VCaP (cell line): ENCODE results near the gene GABRB2.

Experiments used
- H3K27ac ChIP-seq: fragments of 450-650 bp; 2 replicates; pipeline ENCODE4 v1.5.1; 2017
- CTCF ChIP-seq: fragments of 450-650 bp; conservative IDR thresholded peaks from 2 replicates; pipeline ENCODE4 v1.5.1; 2017; ENCODE audit warnings: mild to moderate bottlenecking, moderate library complexity

Gene GABRB2

DNA sequence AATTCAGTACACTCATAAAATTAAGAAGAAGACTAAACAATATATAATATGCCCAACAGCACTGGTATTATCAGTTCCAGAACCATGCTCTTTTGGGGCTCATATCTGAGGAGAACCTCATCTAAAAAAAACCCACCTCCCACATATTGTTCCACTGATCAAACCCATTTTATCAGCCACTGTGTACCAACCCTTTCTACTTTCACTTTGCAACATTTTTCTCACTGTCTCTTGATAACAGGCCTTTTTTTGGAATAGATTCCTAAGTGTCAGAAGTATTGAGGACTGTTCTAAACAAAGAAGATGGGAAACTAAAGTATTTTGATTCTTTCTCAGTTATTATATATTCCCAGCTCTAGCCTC lies 173.2 kb downstream of the GABRB2 start:
- no peak for TF ChIP-seq CTCF
- H3K27ac ChIP-seq = no peak overlapping the region

- no peak for TF ChIP-seq CTCF
- no peak overlapping the region for H3K27ac ChIP-seq
Observed at GRCh38 chr5:161372682-161373344, 173.7 kb downstream of the GABRB2 start.

- no peak for TF ChIP-seq CTCF
- H3K27ac ChIP-seq = no peak overlapping the region
Observed at GRCh38 chr5:161369022-161369421, 177.5 kb downstream of the GABRB2 start.

- no peak for TF ChIP-seq CTCF
- H3K27ac ChIP-seq = no peak overlapping the region
Observed at GRCh38 chr5:161358446-161358845, 188.1 kb downstream of the GABRB2 start.

DNA sequence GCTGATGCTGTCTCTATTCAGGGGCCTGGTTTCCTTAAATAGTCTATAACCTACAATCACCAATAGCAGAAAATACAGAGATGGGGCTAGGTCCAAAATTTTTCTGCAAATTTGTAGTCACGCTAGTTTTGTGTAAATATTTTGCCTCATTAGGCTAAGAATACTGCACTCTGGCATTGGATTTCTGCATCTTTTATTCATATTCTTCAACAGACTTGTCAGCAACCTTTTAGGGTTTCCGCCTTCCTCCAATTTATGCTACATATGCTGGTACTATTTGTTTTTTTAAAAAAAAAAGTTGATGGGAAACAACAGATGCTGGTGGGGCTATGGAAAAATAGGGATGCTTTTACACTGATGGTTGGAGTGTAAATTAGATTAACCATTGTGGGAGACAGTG lies 202.3 kb downstream of the GABRB2 start:
- TF ChIP-seq CTCF = no peak
- H3K27ac ChIP-seq = no peak overlapping the region

DNA sequence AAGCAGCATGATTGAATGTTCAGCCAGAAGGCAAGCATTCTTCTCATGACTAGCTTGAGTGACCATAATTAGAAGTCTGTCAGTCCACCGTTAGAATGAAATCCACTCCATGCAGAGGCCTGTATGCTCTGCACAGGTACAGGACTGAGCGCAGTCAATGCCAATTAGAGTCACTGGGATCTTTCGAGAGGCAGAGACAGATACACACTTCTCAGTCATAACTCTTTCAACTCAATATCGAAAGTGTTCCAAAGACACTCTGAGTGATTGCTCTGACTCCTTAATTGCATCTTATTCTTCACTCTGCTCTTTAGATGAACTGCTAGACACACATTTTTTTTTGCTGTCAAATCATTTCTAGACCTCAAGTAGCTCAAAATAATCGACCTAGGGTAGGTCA lies 203.6 kb downstream of the GABRB2 start:
- H3K27ac ChIP-seq = no peak overlapping the region
- TF ChIP-seq CTCF = no peak

- H3K27ac ChIP-seq = no peak overlapping the region
- no peak for TF ChIP-seq CTCF
Observed at GRCh38 chr5:161340012-161340411, 206.5 kb downstream of the GABRB2 start.
